ENCODE results near the gene AGBL4.

Gene AGBL4

GRCh38 chr1:49626472-49626871, 397.3 kb downstream of the AGBL4 start:
- TF ChIP-seq CTCF (IDR thresholded peaks at IDR 0.05; ENCODE audit: borderline replicate concordance, insufficient read depth, low read depth, low read length) = no peak
- no peak overlapping the region for H3K4me3 ChIP-seq (ENCODE audit: low read depth, low read length)

GRCh38 chr1:49622877-49623276, 400.9 kb downstream of the AGBL4 start:
- no peak overlapping the region for H3K4me3 ChIP-seq (ENCODE audit: low read depth, low read length)
- TF ChIP-seq CTCF (IDR thresholded peaks at IDR 0.05; ENCODE audit: borderline replicate concordance, insufficient read depth, low read depth, low read length) = no peak

- no peak overlapping the region for H3K4me3 ChIP-seq (ENCODE audit: low read depth, low read length)
- no peak for TF ChIP-seq CTCF (IDR thresholded peaks at IDR 0.05; ENCODE audit: borderline replicate concordance, insufficient read depth, low read depth, low read length)
These were observed 417.7 kb downstream of the AGBL4 start for GRCh38 chr1:49606082-49606481.

- TF ChIP-seq CTCF (IDR thresholded peaks at IDR 0.05; ENCODE audit: borderline replicate concordance, insufficient read depth, low read depth, low read length) = no peak
- no peak overlapping the region for H3K4me3 ChIP-seq (ENCODE audit: low read depth, low read length)
These were observed 426.3 kb downstream of the AGBL4 start for GRCh38 chr1:49597436-49597835.

- H3K4me3 ChIP-seq (ENCODE audit: low read depth, low read length) = no peak overlapping the region
- TF ChIP-seq CTCF (IDR thresholded peaks at IDR 0.05; ENCODE audit: borderline replicate concordance, insufficient read depth, low read depth, low read length) = no peak
These were observed 447.3 kb downstream of the AGBL4 start for GRCh38 chr1:49576327-49576901.

GRCh38 chr1:49556676-49557234, 467.0 kb downstream of the AGBL4 start:
- no peak for TF ChIP-seq CTCF (IDR thresholded peaks at IDR 0.05; ENCODE audit: borderline replicate concordance, insufficient read depth, low read depth, low read length)

GRCh38 chr1:49552101-49552500, 471.7 kb downstream of the AGBL4 start:
- TF ChIP-seq CTCF (IDR thresholded peaks at IDR 0.05; ENCODE audit: borderline replicate concordance, insufficient read depth, low read depth, low read length) = no peak
- no peak overlapping the region for H3K4me3 ChIP-seq (ENCODE audit: low read depth, low read length)

More at GRCh38 chr1:49556676-49557234, 467.0 kb downstream of the AGBL4 start:
- H3K4me3 ChIP-seq (ENCODE audit: low read depth, low read length) = no peak overlapping the region
